ENCODE measurements around the gene ABI1.

- no peak for TF ChIP-seq CTCF (IDR thresholded peaks at IDR 0.05; ENCODE audit: poor library complexity, severe bottlenecking)
- TF ChIP-seq EP300 (conservative IDR thresholded peaks at IDR 0.05; ENCODE audit: poor library complexity, severe bottlenecking): no peak
- no peak for TF ChIP-seq RAD21 (conservative IDR thresholded peaks at IDR 0.05)
- TF ChIP-seq POLR2AphosphoS5 (IDR thresholded peaks at IDR 0.05): no peak
- TF ChIP-seq REST (IDR thresholded peaks at IDR 0.05; ENCODE audit: borderline replicate concordance): no peak
- no peak for TF ChIP-seq SMC3 (conservative IDR thresholded peaks at IDR 0.05; ENCODE audit: poor library complexity)
- TF ChIP-seq EZH2 (IDR thresholded peaks at IDR 0.05; ENCODE audit: borderline replicate concordance, insufficient read depth, low read length, poor library complexity, severe bottlenecking): no peak
- no peak for TF ChIP-seq MXI1 (conservative IDR thresholded peaks at IDR 0.05; ENCODE audit: poor library complexity, severe bottlenecking)
These were observed 105.3 kb downstream of the ABI1 start for GRCh38 chr10:26755443-26755903.
